Activated CD8-positive, alpha-beta memory T cell treated with anti-CD3 and anti-CD28 coated beads, Interleukin-2, amount 10 ng/mL, durations not matched to agents 7 days and 5 days (primary cell): ENCODE results near the gene AURKAIP1. TPM values are rescaled to one million over a fixed set of nuclear protein-coding genes. Genes with fewer than 3 reads are reported as not detected.
"Not testable (repeated sequence)": the region's sequence is repeated elsewhere in the genome, so short reads cannot be mapped to it uniquely, and the experiment has no call there.

Experiments used
- ATAC-seq: fragments of 150-1000 bp; cut with Tn5 transposase; one replicate; pipeline ENCODE4 v1.10.0; 2021; ENCODE audit warnings: moderate library complexity
- CTCF ChIA-PET: fragments of 350-600 bp; sonication (Branson Sonifier 250); formaldehyde crosslinking; loops from one replicate; lab custom pipeline; 2021; ENCODE audit warnings: antibody characterized with exemption; lab: Charles Lee
- DNase-seq: peaks from one replicate; pipeline ENCODE4 v3.0.0-alpha.2; 2020
- H3K27ac Mint-ChIP-seq: one replicate; pipeline ENCODE4 v1.8.0; 2021; ENCODE audit warnings: mild to moderate bottlenecking, mixed read lengths
- H3K27me3 Mint-ChIP-seq: one replicate; pipeline ENCODE4 v1.8.0; 2021; ENCODE audit warnings: mixed read lengths
- H3K36me3 Mint-ChIP-seq: one replicate; pipeline ENCODE4 v1.8.0; 2021; ENCODE audit warnings: mild to moderate bottlenecking, mixed read lengths
- H3K4me1 Mint-ChIP-seq: one replicate; pipeline ENCODE4 v1.8.0; 2021; ENCODE audit warnings: mixed read lengths
- H3K4me3 Mint-ChIP-seq: one replicate; pipeline ENCODE4 v1.8.0; 2021; ENCODE audit warnings: mild to moderate bottlenecking, moderate library complexity, mixed read lengths
- H3K9me3 Mint-ChIP-seq: one replicate; pipeline ENCODE4 v1.8.0; 2022; ENCODE audit warnings: low read depth, mixed read lengths
- total RNA-seq, 2 experiments: library from RNA; stranded (reverse); gene quantifications; one replicate each; pipeline ENCODE4 v1.2.3, GENCODE V29; 2021

The AURKAIP1 gene
- total RNA-seq, result 100 to 1,000 TPM; 139 to 141 TPM

- H3K4me3 Mint-ChIP-seq, result peak within 1 kb of the TSS; percentile 84
- H3K9me3 Mint-ChIP-seq, result no peaks in the 10 kb centered on the region
- peak within 1 kb of the TSS; percentile 96 for H3K27ac Mint-ChIP-seq
- H3K4me1 Mint-ChIP-seq, result peaks cover 42% of the 10 kb centered on the region
- peaks cover 7% of the 10 kb centered on the region for H3K36me3 Mint-ChIP-seq
- ATAC-seq, result peak; percentile 87
- no peaks in the 10 kb centered on the region for H3K27me3 Mint-ChIP-seq
- DNase-seq, result peak; percentile 99
- CTCF ChIA-PET, result interaction anchor here (0.6 to 3.5 kb wide), 17 partner anchors 10 to 524 kb away, joined by 3 to 41 read pairs (median 4); partner anchors contain the start of genes CCNL2, DVL1, MRPL20 and MXRA8
Measured at GRCh38 chr1:1374929-1375662, at the start of gene AURKAIP1. AURKAIP1 (minus strand) TSS chr1:1375207; CDS start chr1:1374756, 451 bp downstream.

- Mint-ChIP-seq H3K4me1 (peaks cover 14% of the 10 kb centered on the region), H3K9me3 (no peaks in the 10 kb centered on the region), H3K36me3 (no peaks in the 10 kb centered on the region), H3K27ac (no peak overlapping the region), H3K4me3 (no peak overlapping the region), H3K27me3 (peaks cover 32% of the 10 kb centered on the region)
- DNase-seq, result no peak
- CTCF ChIA-PET, result no interaction called here
- no peak for ATAC-seq
Measured at GRCh38 chr1:1424707-1425106, 49.7 kb upstream of the AURKAIP1 start.

GRCh38 chr1:1423245-1423597, 48.2 kb upstream of the AURKAIP1 start:
- no peaks in the 10 kb centered on the region for H3K36me3 Mint-ChIP-seq
- H3K4me3 Mint-ChIP-seq, result no peak overlapping the region
- ATAC-seq, result no peak
- no peak overlapping the region for H3K27ac Mint-ChIP-seq
- DNase-seq, result no peak
- H3K4me1 Mint-ChIP-seq, result peaks cover 19% of the 10 kb centered on the region
- H3K27me3 Mint-ChIP-seq, result peaks cover 26% of the 10 kb centered on the region
- H3K9me3 Mint-ChIP-seq, result no peaks in the 10 kb centered on the region
- CTCF ChIA-PET, result no interaction called here

GRCh38 chr1:1422465-1423244, 47.6 kb upstream of the AURKAIP1 start:
- Mint-ChIP-seq H3K27me3 (peaks cover 26% of the 10 kb centered on the region), H3K4me1 (peaks cover 24% of the 10 kb centered on the region), H3K27ac (no peak overlapping the region), H3K36me3 (no peaks in the 10 kb centered on the region), H3K4me3 (no peak overlapping the region), H3K9me3 (no peaks in the 10 kb centered on the region)
- CTCF ChIA-PET, result no interaction called here
- ATAC-seq, result peak; percentile 37
- DNase-seq, result peak; percentile 60

DNA sequence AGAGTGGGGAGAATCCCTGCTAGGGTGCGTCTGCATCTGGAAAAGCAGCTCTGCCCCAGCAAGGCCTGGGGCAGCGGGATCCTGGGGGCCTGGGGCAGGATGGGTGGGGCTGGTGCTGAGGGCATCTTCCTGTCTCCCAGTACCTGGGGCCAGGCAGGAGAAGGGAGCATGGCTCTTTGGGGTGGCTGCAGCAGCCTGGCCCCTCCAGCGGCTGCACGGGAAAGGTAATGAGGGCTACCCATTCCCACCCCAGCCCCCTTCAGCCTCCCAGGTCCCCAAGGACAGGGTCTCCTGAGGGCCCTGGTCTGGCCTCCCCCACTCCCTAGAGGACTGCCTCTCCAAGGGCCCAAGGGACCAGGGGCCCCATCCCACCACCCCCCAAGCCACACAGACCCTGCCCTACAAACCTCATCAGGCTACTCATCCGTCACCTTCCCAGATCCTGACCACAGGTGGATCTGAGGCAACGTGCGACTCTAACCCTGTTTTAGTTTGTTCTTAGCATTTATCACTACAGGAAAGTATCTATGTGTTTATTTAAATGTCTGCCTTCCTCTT, 47.0 kb upstream of the AURKAIP1 start:
- ATAC-seq (no peak), DNase-seq (no peak)
- no peak overlapping the region for H3K4me3 Mint-ChIP-seq
- no peaks in the 10 kb centered on the region for H3K36me3 Mint-ChIP-seq
- peaks cover 26% of the 10 kb centered on the region for H3K27me3 Mint-ChIP-seq
- H3K9me3 Mint-ChIP-seq, result no peaks in the 10 kb centered on the region
- CTCF ChIA-PET, result no interaction called here
- H3K4me1 Mint-ChIP-seq, result peaks cover 27% of the 10 kb centered on the region
- H3K27ac Mint-ChIP-seq, result no peak overlapping the region

DNA sequence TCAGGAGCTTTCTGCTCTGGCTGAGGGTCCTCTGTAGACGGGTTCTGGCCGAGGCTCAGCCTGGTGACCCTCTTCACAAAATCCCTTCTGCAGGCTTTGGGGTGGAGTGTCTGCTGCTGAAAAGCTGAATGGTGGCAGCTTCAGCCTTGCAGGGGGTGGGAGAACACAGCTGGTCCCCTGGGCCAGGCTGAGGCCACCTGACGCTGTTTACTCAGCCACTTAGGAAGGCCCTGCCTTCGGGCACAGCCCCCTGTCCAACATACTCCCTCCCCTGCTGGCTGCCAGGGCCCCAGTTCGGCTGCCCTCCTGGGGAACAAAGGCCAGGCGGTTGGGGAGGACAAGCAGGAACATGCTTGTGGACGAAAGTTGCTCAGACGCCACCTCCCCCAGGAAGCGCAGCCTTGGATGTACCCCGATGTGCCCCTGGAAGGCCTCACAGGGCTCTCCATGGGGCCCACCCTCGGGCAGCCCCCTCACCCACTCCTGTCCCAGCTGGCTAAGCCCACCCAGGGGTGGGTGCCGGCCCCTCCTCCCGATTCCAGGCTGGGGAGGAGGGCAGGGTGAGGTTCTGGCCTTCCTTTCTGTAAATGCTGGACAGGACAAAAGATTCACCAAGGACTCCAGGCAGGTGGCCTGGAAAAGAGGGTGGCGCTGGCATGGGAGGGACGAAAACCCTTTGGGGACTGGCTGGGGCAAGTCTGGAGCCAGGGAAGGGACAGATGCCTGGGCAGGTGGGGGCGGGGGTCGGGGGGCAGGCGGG, 46.3 kb upstream of the AURKAIP1 start, which contains the start of gene ANKRD65:
ANKRD65 (minus strand) TSS at position 130 of the 760 bp plus-strand sequence. CDS start 271 bp downstream, outside the sequence.
- Mint-ChIP-seq H3K27ac (no peak within 1 kb of the TSS), H3K27me3 (peaks cover 24% of the 10 kb centered on the region), H3K4me3 (no peak within 1 kb of the TSS), H3K4me1 (peaks cover 26% of the 10 kb centered on the region), H3K9me3 (no peaks in the 10 kb centered on the region), H3K36me3 (no peaks in the 10 kb centered on the region)
- DNase-seq (no peak), ATAC-seq (no peak)
- CTCF ChIA-PET, result no interaction called here

DNA sequence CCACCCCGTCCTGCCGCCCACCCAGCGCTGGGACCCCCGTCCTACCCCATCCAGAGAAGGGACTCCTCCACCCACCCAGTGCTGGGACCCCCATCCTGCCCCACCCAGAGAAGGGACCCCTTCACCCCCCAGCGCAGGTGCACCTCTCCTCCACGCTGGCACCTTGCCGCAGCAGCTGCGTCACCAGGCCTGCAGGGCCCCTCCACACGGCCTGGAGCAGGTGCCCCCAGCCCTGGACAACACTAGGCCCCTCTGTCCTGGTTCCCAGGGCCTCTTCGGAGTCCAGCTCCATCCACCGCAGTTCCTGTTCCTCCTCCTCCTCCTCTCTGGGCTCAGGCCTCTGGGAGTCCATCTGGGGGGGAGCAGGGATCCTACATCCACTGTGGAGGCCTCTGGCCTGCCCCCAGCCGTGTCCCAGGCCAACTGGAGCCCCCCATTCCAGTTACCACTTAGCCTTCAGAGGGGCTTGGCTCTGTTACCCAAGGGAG, 45.7 kb upstream of the AURKAIP1 start:
- no peak for ATAC-seq
- Mint-ChIP-seq H3K36me3 (no peaks in the 10 kb centered on the region), H3K9me3 (no peaks in the 10 kb centered on the region), H3K4me1 (peaks cover 24% of the 10 kb centered on the region), H3K27ac (no peak overlapping the region), H3K4me3 (no peak overlapping the region), H3K27me3 (peaks cover 20% of the 10 kb centered on the region)
- no peak for DNase-seq
- CTCF ChIA-PET, result no interaction called here

DNA sequence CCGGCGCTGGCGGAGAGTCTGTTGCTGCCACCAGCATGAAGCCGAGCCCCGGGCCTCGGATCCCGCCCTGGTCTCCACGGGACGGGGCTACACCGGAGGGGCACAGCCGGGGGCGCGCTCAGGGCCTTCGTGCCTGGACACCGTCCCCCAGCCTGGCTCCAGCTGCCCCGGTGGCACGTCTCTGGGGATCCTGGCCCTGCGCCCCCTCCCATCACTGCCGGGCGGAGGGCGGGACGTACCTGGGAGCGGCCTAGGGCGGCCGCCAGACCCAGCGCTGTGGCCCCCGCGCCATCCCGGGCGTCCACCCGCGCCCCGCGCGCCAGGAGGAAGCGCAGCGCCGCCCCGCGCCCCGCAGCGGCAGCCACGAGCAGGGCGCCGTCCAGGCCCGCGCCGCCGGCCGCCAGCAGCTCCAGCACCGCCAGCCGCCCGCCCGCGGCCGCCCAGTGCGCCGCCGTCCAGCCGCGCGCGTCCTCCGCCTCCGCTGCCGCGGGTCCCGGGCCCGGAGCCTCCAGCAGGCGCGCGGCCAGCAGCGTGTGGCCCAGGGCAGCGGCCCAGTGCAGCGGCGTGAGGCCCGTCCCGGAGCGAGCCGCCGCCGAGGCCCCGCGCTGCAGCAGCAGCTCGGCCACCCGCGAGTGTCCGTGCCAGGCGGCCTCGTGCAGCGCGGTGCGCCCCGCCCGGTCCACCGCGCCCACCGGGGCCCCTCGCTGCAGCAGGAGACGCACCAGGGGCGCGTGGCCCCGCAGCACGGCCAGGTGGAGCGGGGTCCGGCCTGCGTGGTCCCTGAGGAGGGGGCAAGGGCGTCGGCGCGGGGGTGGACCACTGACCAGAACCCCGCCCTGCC, 45.0 kb upstream of the AURKAIP1 start:
- DNase-seq, result no peak
- peaks cover 24% of the 10 kb centered on the region for H3K4me1 Mint-ChIP-seq
- no peak overlapping the region for H3K27ac Mint-ChIP-seq
- CTCF ChIA-PET, result no interaction called here
- peaks cover 14% of the 10 kb centered on the region for H3K27me3 Mint-ChIP-seq
- no peaks in the 10 kb centered on the region for H3K36me3 Mint-ChIP-seq
- H3K9me3 Mint-ChIP-seq, result no peaks in the 10 kb centered on the region
- no peak for ATAC-seq
- no peak overlapping the region for H3K4me3 Mint-ChIP-seq

- ATAC-seq (no peak), DNase-seq (no peak)
- peaks cover 24% of the 10 kb centered on the region for H3K4me1 Mint-ChIP-seq
- no peak overlapping the region for H3K4me3 Mint-ChIP-seq
- H3K36me3 Mint-ChIP-seq, result no peaks in the 10 kb centered on the region
- H3K27ac Mint-ChIP-seq, result no peak overlapping the region
- CTCF ChIA-PET, result no interaction called here
- no peaks in the 10 kb centered on the region for H3K9me3 Mint-ChIP-seq
- peaks cover 8% of the 10 kb centered on the region for H3K27me3 Mint-ChIP-seq
Measured at GRCh38 chr1:1419363-1419812, 44.4 kb upstream of the AURKAIP1 start.

- Mint-ChIP-seq H3K9me3 (no peaks in the 10 kb centered on the region), H3K27ac (no peak overlapping the region), H3K4me3 (no peak overlapping the region), H3K4me1 (peaks cover 24% of the 10 kb centered on the region), H3K36me3 (no peaks in the 10 kb centered on the region), H3K27me3 (peaks cover 8% of the 10 kb centered on the region)
- CTCF ChIA-PET, result no interaction called here
- ATAC-seq (no peak), DNase-seq (no peak)
Measured at GRCh38 chr1:1418464-1419362, 43.7 kb upstream of the AURKAIP1 start.

GRCh38 chr1:1417825-1418463, 42.9 kb upstream of the AURKAIP1 start:
- H3K4me3 Mint-ChIP-seq, H3K27ac Mint-ChIP-seq, CTCF ChIA-PET: not testable (repeated sequence)

More at GRCh38 chr1:1417825-1418463, 42.9 kb upstream of the AURKAIP1 start:
- not testable (repeated sequence) for DNase-seq, H3K9me3 Mint-ChIP-seq, H3K36me3 Mint-ChIP-seq, H3K27me3 Mint-ChIP-seq
- peak; percentile 32 for ATAC-seq
- peaks cover 22% of the 10 kb centered on the region for H3K4me1 Mint-ChIP-seq
